GM12878 (cell line): ENCODE data around the gene STIL.

Experiments
- E2F4 ChIP-seq: IDR thresholded peaks from 2 replicates; pipeline ENCODE4 v1.6.1; 2012; ENCODE audit warnings: low read depth, low read length, improper control_type of control experiment
- MYC ChIP-seq: IDR thresholded peaks from 2 replicates; pipeline ENCODE4 v1.6.1; 2011; ENCODE audit warnings: mild to moderate bottlenecking, low read length, moderate library complexity, inconsistent platforms; ENCODE audit not compliant: insufficient read depth, insufficient replicate concordance, insufficient read length, severe bottlenecking
- NFYA ChIP-seq: IDR thresholded peaks from 2 replicates; pipeline ENCODE4 v1.6.1; 2011; ENCODE audit warnings: low read depth, mild to moderate bottlenecking, low read length, improper control_type of control experiment, borderline replicate concordance
- PAX5 ChIP-seq: IDR thresholded peaks from 2 replicates; pipeline ENCODE4 v1.6.1; 2011; ENCODE audit warnings: low read depth, low read length, borderline replicate concordance
- POLR2A ChIP-seq: IDR thresholded peaks from 2 replicates; pipeline ENCODE4 v1.6.1; 2011; ENCODE audit warnings: low read depth, mild to moderate bottlenecking, low read length
- POLR2AphosphoS2 ChIP-seq: IDR thresholded peaks from 2 replicates; pipeline ENCODE4 v1.6.1; 2011; ENCODE audit warnings: low read depth, mild to moderate bottlenecking, low read length, improper control_type of control experiment, moderate library complexity
- SMAD1 ChIP-seq: fragments of 450-650 bp; IDR thresholded peaks from 2 replicates; pipeline ENCODE4 v1.6.1; 2018; ENCODE audit warnings: mild to moderate bottlenecking, low read depth; ENCODE audit not compliant: partially characterized antibody
- YY1 ChIP-seq: IDR thresholded peaks from 2 replicates; pipeline ENCODE4 v1.6.1; 2011; ENCODE audit warnings: low read depth, mild to moderate bottlenecking, low read length
- TF ChIP-seq, protein P1 (sequence below): fragments of 450-650 bp; formaldehyde crosslinking; IDR thresholded peaks from 2 replicates; pipeline ENCODE4 v1.4.0; 2020; ENCODE audit warnings: mild to moderate bottlenecking, moderate library complexity
- TF ChIP-seq, protein P2 (sequence below): fragments of 450-650 bp; conservative IDR thresholded peaks from 2 replicates; pipeline ENCODE4 v1.6.1; 2017; ENCODE audit warnings: mild to moderate bottlenecking, moderate library complexity
- TF ChIP-seq, protein P3 (sequence below): fragments of 450-650 bp; IDR thresholded peaks from 2 replicates; pipeline ENCODE4 v1.6.1; 2016; ENCODE audit warnings: mild to moderate bottlenecking
- TF ChIP-seq, protein P4 (sequence below), 3 experiments: IDR thresholded peaks in 2 of 3; conservative IDR thresholded peaks in 1 of 3; 2 replicates each; pipeline ENCODE4 v1.5.1; 2011; ENCODE audit warnings: low read depth in 3 of 3, low read length in 3 of 3, mild to moderate bottlenecking in 3 of 3, control low read depth in 2 of 3, moderate library complexity in 2 of 3, inconsistent platforms in 1 of 3, mixed read lengths in 1 of 3; ENCODE audit not compliant: control insufficient read depth in 2 of 3, insufficient read depth in 1 of 3; ENCODE audit errors: extremely low read depth in 1 of 3

DNA sequence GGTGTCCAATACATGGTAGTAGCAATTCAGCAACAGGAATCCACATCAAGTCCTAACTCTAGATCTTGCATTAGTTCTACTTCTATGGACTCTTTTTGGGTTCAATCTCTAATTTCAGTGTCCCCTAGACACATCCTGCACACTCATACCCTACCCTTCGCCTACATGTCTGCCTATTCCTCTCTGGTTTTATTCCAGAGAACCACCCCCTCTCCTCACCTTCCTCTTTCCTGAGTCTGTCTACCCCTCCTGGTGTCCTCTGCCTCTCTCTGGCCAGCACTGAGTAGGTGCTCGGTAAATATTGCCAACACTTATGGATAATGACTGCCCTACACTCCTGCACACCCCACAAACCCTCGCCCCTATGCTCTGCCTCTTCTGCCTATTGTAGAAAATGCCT is 91.5 kb downstream of the STIL start:
- TF ChIP-seq, protein P1, sequence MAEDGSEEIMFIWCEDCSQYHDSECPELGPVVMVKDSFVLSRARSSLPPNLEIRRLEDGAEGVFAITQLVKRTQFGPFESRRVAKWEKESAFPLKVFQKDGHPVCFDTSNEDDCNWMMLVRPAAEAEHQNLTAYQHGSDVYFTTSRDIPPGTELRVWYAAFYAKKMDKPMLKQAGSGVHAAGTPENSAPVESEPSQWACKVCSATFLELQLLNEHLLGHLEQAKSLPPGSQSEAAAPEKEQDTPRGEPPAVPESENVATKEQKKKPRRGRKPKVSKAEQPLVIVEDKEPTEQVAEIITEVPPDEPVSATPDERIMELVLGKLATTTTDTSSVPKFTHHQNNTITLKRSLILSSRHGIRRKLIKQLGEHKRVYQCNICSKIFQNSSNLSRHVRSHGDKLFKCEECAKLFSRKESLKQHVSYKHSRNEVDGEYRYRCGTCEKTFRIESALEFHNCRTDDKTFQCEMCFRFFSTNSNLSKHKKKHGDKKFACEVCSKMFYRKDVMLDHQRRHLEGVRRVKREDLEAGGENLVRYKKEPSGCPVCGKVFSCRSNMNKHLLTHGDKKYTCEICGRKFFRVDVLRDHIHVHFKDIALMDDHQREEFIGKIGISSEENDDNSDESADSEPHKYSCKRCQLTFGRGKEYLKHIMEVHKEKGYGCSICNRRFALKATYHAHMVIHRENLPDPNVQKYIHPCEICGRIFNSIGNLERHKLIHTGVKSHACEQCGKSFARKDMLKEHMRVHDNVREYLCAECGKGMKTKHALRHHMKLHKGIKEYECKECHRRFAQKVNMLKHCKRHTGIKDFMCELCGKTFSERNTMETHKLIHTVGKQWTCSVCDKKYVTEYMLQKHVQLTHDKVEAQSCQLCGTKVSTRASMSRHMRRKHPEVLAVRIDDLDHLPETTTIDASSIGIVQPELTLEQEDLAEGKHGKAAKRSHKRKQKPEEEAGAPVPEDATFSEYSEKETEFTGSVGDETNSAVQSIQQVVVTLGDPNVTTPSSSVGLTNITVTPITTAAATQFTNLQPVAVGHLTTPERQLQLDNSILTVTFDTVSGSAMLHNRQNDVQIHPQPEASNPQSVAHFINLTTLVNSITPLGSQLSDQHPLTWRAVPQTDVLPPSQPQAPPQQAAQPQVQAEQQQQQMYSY (CRISPR knock-in tag), result no peak
- TF ChIP-seq POLR2A (no peak), NFYA (no peak), SMAD1 (no peak), PAX5 (no peak), YY1 (no peak), POLR2AphosphoS2 (no peak), E2F4 (no peak), MYC (no peak)
- TF ChIP-seq, protein P2, sequence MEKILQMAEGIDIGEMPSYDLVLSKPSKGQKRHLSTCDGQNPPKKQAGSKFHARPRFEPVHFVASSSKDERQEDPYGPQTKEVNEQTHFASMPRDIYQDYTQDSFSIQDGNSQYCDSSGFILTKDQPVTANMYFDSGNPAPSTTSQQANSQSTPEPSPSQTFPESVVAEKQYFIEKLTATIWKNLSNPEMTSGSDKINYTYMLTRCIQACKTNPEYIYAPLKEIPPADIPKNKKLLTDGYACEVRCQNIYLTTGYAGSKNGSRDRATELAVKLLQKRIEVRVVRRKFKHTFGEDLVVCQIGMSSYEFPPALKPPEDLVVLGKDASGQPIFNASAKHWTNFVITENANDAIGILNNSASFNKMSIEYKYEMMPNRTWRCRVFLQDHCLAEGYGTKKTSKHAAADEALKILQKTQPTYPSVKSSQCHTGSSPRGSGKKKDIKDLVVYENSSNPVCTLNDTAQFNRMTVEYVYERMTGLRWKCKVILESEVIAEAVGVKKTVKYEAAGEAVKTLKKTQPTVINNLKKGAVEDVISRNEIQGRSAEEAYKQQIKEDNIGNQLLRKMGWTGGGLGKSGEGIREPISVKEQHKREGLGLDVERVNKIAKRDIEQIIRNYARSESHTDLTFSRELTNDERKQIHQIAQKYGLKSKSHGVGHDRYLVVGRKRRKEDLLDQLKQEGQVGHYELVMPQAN, result no peak
- TF ChIP-seq, protein P3, sequence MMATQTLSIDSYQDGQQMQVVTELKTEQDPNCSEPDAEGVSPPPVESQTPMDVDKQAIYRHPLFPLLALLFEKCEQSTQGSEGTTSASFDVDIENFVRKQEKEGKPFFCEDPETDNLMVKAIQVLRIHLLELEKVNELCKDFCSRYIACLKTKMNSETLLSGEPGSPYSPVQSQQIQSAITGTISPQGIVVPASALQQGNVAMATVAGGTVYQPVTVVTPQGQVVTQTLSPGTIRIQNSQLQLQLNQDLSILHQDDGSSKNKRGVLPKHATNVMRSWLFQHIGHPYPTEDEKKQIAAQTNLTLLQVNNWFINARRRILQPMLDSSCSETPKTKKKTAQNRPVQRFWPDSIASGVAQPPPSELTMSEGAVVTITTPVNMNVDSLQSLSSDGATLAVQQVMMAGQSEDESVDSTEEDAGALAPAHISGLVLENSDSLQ, result no peak
- TF ChIP-seq, protein P4, sequence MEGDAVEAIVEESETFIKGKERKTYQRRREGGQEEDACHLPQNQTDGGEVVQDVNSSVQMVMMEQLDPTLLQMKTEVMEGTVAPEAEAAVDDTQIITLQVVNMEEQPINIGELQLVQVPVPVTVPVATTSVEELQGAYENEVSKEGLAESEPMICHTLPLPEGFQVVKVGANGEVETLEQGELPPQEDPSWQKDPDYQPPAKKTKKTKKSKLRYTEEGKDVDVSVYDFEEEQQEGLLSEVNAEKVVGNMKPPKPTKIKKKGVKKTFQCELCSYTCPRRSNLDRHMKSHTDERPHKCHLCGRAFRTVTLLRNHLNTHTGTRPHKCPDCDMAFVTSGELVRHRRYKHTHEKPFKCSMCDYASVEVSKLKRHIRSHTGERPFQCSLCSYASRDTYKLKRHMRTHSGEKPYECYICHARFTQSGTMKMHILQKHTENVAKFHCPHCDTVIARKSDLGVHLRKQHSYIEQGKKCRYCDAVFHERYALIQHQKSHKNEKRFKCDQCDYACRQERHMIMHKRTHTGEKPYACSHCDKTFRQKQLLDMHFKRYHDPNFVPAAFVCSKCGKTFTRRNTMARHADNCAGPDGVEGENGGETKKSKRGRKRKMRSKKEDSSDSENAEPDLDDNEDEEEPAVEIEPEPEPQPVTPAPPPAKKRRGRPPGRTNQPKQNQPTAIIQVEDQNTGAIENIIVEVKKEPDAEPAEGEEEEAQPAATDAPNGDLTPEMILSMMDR (IDR thresholded peaks at IDR 0.05 in 2 of 3, conservative IDR thresholded peaks at IDR 0.05 in 1 of 3; ENCODE audit: control insufficient read depth in 2 of 3, extremely low read depth in 1 of 3, insufficient read depth in 1 of 3, low read depth in 3 of 3, low read length in 3 of 3), result no peak
